CD4-positive, CD25-positive, alpha-beta regulatory T cell (primary cell): ENCODE data around the gene PCDH17. TPM values are rescaled to one million over a fixed set of nuclear protein-coding genes. Genes with fewer than 3 reads are reported as not detected.

Experiments used
- ATAC-seq, 2 donors: fragments of 150-1000 bp; cut with Tn5 transposase; one replicate each; pipeline ENCODE4 v1.10.0; 2021; ENCODE audit warnings: low read depth in 2 of 2, moderate number of reproducible peaks in 2 of 2, moderate library complexity in 1 of 2
- DNase-seq, 3 donors: peaks; one replicate each; pipeline versions ENCODE4 v3.0.0 to v3.0.0-alpha.2; 2012 to 2022; ENCODE audit warnings: mixed read lengths in 1 of 3
- H3K27ac ChIP-seq: one replicate; pipeline ENCODE4 v1.7.0; 2013; ENCODE audit warnings: mild to moderate bottlenecking, low read length; ENCODE audit not compliant: insufficient read depth, poor library complexity, severe bottlenecking
- H3K27me3 ChIP-seq: one replicate; pipeline ENCODE4 v1.7.0; 2013; ENCODE audit warnings: low read length; ENCODE audit not compliant: control insufficient read depth, insufficient read depth
- H3K36me3 ChIP-seq: one replicate; pipeline ENCODE4 v1.7.0; 2013; ENCODE audit warnings: mild to moderate bottlenecking, low read length, moderate library complexity; ENCODE audit not compliant: control insufficient read depth, insufficient read depth
- H3K4me1 ChIP-seq: 2 replicates; pipeline ENCODE4 v1.7.0; 2013; ENCODE audit warnings: mild to moderate bottlenecking, low read length; ENCODE audit not compliant: insufficient read depth, control insufficient read depth, poor library complexity, severe bottlenecking
- H3K4me3 ChIP-seq: one replicate; pipeline ENCODE4 v1.7.0; 2013; ENCODE audit warnings: low read depth, mild to moderate bottlenecking, low read length, moderate library complexity
- H3K9me3 ChIP-seq, 2 experiments: 1 replicate in 1 of 2; 2 replicates in 1 of 2; pipeline ENCODE4 v1.7.0; 2013; ENCODE audit warnings: low read length in 2 of 2, mild to moderate bottlenecking in 1 of 2, moderate library complexity in 1 of 2; ENCODE audit not compliant: control insufficient read depth in 2 of 2
- H3K27ac Mint-ChIP-seq, 3 donors: one replicate each; pipeline ENCODE4 v1.8.0; 2020 to 2022; ENCODE audit warnings: mild to moderate bottlenecking in 3 of 3, mixed read lengths in 3 of 3, moderate library complexity in 2 of 3
- H3K27me3 Mint-ChIP-seq: one replicate; pipeline ENCODE4 v1.8.0; 2022; ENCODE audit warnings: mild to moderate bottlenecking, mixed read lengths
- H3K36me3 Mint-ChIP-seq: one replicate; pipeline ENCODE4 v1.8.0; 2020; ENCODE audit warnings: mixed read lengths
- H3K4me1 Mint-ChIP-seq, 4 donors: one replicate each; pipeline ENCODE4 v1.8.0; 2020 to 2022; ENCODE audit warnings: mixed read lengths in 4 of 4, mild to moderate bottlenecking in 1 of 4
- H3K4me3 Mint-ChIP-seq, 4 donors: one replicate each; pipeline ENCODE4 v1.8.0; 2020 to 2022; ENCODE audit warnings: mild to moderate bottlenecking in 4 of 4, mixed read lengths in 4 of 4, moderate library complexity in 3 of 4
- H3K9me3 Mint-ChIP-seq, 7 donors: one replicate each; pipeline ENCODE4 v1.8.0; 2020 to 2022; ENCODE audit warnings: mixed read lengths in 7 of 7, mild to moderate bottlenecking in 3 of 7, moderate library complexity in 2 of 7
- polyA plus RNA-seq, 4 donors: library from polyadenylated mRNA; unstranded; fragments of 300-500 nt; fragmentation: Illumina TruSeq; gene quantifications; one replicate each; pipeline ENCODE4 v1.2.3, GENCODE V29; 2021
- total RNA-seq: library from RNA; stranded (reverse); gene quantifications from one replicate; pipeline ENCODE4 v1.2.3, GENCODE V29; 2022

PCDH17 gene
- total and polyA plus RNA-seq, 5 donors from 2014 or later: not detected

- H3K4me1 ChIP-seq: no peaks in the 10 kb centered on the region
- DNase-seq (no peak), ATAC-seq (no peak)
- H3K4me3 Mint-ChIP-seq: no peak overlapping the region
- no peak overlapping the region for H3K27ac ChIP-seq
- no peaks in the 10 kb centered on the region for H3K27me3 Mint-ChIP-seq
- no peaks in the 10 kb centered on the region for H3K36me3 ChIP-seq
- H3K9me3 Mint-ChIP-seq: peaks cover 0 to 23% (median 6%) of the 10 kb centered on the region in 7 donors
- no peaks in the 10 kb centered on the region for H3K4me1 Mint-ChIP-seq
- H3K4me3 ChIP-seq: no peak overlapping the region
- H3K36me3 Mint-ChIP-seq: no peaks in the 10 kb centered on the region
- no peaks in the 10 kb centered on the region for H3K27me3 ChIP-seq
- peaks cover 0 to 6% of the 10 kb centered on the region in 2 experiments for H3K9me3 ChIP-seq
- H3K27ac Mint-ChIP-seq: no peak overlapping the region
These were observed 116.6 kb downstream of the PCDH17 start for GRCh38 chr13:57748096-57748495.

GRCh38 chr13:57760951-57761350, 129.4 kb downstream of the PCDH17 start:
- H3K4me3 ChIP-seq: no peak overlapping the region
- ATAC-seq (no peak), DNase-seq (no peak)
- Mint-ChIP-seq H3K27me3 (no peaks in the 10 kb centered on the region), H3K36me3 (no peaks in the 10 kb centered on the region), H3K9me3 (peaks cover 0 to 25% (median 4%) of the 10 kb centered on the region in 7 donors), H3K27ac (no peak overlapping the region), H3K4me1 (no peaks in the 10 kb centered on the region), H3K4me3 (no peak overlapping the region)
- H3K9me3 ChIP-seq: no peaks in the 10 kb centered on the region
- H3K36me3 ChIP-seq: no peaks in the 10 kb centered on the region
- no peaks in the 10 kb centered on the region for H3K27me3 ChIP-seq
- H3K27ac ChIP-seq: no peak overlapping the region
- H3K4me1 ChIP-seq: no peaks in the 10 kb centered on the region

- Mint-ChIP-seq H3K4me3 (no peak overlapping the region), H3K9me3 (peaks cover 0 to 18% (median 2%) of the 10 kb centered on the region in 7 donors), H3K27me3 (no peaks in the 10 kb centered on the region), H3K4me1 (no peaks in the 10 kb centered on the region), H3K27ac (no peak overlapping the region), H3K36me3 (no peaks in the 10 kb centered on the region)
- Histone ChIP-seq H3K27ac (no peak overlapping the region), H3K4me3 (no peak overlapping the region), H3K9me3 (no peaks in the 10 kb centered on the region), H3K4me1 (no peaks in the 10 kb centered on the region), H3K27me3 (no peaks in the 10 kb centered on the region), H3K36me3 (no peaks in the 10 kb centered on the region)
- DNase-seq (no peak), ATAC-seq (no peak)
These were observed 132.1 kb downstream of the PCDH17 start for GRCh38 chr13:57763689-57764088.
